Stimulated activated CD4-positive, alpha-beta T cell treated with anti-CD3 and anti-CD28 coated beads, Interleukin-4, amount 100 ng/mL, for 1 hour (primary cell): ENCODE data around the gene ZNF609.

Experiments used
- DNase-seq: peaks from one replicate; pipeline ENCODE4 v3.0.0-alpha.2; 2020

Gene ZNF609

DNA sequence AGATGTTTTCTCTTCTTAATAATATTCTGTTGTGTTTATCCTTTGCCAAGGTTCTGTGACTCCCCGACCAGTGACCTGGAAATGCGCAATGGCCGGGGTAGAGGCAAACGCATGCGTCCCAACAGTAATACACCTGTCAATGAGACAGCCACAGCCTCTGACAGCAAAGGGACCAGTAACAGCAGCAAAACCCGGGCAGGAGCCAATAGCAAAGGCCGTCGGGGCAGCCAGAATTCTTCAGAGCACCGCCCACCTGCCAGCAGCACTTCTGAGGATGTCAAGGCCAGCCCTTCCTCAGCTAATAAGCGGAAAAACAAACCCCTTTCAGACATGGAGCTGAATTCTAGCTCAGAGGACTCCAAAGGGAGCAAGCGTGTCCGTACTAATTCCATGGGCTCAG lies 213.5 kb downstream of the ZNF609 start:
- no peak for DNase-seq

DNA sequence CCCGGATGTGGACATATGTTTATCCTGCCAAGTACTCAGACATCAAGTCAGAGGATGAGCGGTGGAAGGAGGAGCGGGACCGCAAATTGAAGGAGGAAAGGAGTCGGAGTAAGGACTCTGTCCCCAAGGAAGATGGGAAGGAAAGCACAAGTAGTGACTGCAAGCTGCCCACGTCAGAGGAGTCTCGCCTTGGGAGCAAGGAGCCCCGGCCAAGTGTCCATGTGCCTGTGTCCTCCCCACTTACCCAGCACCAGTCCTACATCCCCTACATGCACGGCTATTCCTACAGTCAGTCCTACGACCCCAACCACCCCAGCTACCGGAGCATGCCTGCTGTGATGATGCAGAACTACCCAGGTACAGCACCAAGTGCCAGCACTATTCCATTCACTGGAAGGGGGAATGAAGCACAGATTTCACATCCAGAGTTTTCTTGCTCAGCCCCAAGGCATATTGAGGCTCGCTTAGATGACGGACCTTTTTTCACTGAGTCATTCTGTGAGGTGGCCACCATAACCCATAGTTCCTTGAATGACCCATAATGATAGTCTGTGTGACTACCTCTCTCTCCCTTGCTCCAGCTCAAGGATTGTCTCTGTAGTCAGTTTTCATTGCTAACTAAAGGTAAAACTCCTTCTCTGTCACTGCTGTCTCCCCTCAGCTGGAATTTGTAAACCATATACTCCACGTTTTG lies 217.9 kb downstream of the ZNF609 start:
- no peak for DNase-seq

DNA sequence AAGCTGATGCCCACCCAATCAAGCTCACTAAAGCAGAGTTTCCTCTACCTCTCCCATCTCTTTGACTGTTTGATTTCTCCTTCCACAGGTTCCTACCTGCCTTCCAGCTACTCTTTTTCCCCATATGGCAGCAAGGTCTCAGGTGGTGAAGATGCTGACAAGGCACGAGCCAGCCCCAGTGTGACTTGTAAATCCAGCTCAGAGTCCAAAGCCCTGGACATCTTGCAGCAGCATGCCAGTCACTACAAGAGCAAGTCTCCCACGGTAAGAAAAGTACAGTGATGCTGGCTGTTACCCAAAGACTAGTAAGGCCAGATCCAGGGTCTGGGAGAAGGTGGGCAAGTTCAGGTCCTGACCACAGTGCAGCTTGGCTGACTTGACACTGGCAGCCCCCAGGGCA lies 219.7 kb downstream of the ZNF609 start:
- no peak for DNase-seq

DNA sequence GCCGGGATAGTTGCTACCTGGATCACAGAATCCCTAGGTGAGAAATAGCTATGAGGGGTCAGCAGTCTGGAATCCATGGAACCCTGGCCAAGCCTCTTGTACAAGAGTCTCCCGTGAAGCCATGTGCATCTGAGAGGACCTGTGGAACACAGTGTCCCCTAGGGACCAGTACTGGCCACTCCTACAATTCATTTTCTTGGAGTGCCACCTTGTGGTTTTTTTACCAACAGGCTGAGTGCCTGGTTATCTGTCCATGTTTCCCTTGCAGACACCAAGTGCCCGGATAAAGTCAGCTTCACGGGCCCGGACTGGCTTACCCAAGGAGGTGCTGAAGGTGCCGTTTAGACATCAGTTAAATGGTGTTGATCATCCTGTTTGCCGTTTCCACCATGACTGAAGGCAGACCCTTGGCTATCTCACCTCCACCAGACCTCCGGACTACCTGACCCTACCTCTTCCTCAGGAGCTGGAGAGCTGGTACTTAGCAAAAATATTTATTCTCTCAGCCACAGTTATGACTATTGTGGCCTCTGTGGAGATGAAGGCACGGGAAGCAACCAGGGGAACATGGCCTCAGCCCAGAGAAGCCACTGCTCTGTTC lies 221.1 kb downstream of the ZNF609 start:
- DNase-seq = no peak

DNA sequence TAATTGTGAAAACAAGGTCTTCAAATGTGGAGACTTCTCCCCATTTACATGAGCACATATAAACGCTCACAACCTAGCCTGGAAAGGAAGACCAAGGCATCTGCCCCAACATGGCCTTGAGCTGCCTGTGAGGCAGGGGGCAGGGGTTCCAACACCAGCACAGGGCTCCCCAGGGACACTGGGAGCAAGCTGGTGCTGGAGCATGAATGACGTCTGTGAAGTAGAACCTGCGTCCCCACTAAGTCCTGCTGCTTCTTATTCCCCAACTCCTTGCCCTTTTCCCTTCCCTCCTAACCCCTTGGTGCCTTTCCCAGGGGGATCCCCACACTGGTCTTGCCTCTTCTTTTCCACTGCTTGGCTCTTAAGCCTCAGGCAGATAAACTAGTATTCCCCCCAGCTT lies 221.9 kb downstream of the ZNF609 start:
- no peak for DNase-seq

DNA sequence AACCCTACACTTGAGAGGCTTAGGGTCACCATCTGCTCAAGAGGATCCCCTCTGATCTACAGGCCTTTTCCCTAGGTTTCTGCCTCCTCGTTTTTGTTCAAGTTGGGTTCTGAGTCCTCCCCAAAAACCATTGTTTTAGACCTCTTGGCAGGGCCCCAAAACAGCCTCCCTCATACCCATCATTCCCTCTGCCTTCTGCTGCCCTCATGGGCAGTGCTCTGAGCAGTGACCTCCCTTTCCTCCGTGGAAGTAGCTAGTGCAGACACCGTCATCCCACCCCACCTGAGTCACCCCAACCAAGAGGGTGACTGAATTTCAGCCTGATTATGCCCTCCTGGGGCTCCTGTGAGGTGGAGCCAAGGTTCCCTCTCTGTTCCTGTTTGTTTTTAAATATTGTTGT lies 223.0 kb downstream of the ZNF609 start:
- DNase-seq = no peak

DNA sequence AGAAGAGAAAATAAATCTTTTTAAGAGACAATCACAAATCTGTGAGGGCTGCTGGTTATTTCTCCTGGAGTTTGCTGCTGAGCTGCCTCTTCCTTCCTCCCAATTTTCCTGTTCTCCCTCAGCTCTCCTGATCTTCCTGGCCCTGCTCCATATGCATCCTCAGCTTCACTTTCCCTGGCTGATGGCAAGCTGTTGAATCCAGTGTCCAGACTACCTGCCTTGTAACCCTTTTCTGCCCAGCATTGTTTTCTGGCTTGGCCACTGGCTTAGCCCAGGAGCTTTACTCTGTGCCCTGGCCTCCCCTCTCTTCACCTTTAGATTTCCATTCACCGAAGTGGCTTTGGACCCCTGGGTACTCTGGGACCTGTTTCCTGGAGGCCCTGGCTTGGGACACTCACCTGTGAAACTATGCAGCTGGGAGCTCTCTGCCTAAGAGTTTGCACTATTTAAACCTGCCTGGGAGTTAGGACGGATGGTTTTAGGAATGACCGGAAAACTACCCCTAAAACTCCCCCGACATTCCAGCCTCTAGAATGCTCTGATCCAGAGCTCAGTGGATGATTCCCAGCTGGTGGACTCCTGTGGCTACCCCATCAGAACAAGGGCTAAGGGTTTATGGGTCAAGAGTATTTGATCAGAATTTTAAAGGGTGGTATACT lies 225.0 kb downstream of the ZNF609 start:
- no peak for DNase-seq

DNA sequence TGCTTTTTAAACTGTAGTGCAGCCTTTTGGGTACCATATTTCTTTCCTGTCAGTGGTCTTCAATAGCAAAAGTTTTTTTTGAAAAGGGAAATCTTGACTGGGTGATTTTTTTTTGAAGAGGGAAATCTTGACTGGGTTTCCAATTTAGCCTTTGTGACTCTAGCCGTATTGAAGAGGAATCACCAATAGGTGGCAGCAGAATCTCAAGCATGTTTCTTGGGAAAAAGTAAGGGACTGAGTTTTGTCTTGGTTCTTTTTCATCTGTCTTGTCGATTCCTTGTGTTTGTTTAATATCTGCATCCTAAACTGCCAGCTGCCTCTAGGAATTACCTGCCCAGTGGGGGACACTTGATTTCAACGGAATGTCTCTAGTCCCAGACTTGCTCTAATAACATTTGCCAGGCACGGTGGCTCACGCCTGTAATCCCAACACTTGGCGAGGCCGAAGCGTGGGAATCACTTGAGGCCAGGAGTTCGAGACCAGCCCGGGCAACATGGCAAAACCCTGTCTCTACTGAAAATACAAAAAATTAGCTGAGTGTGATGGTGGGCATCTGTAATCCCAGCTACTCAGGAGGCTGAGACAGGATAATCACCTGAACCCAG lies 225.9 kb downstream of the ZNF609 start:
- DNase-seq = no peak

DNA sequence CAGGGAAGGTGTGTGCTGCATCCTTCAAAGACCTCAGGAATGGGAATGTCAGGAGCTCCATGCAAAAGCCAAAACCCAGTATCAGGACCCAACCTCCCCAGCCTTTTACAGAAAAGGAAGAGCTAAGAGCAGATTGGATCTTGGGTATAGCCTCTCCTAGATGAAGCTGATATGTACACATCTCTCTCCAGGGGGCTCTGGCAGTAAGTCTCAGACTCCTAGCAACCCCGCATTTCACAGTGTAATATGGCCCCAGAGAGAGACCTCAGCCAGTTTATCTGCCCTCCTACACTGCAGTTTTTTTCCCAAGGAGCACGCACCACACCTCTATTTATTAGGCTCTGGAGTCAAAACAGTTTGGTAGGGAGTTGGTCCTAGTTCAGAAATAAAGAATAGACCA lies 226.8 kb downstream of the ZNF609 start:
- DNase-seq = no peak

DNA sequence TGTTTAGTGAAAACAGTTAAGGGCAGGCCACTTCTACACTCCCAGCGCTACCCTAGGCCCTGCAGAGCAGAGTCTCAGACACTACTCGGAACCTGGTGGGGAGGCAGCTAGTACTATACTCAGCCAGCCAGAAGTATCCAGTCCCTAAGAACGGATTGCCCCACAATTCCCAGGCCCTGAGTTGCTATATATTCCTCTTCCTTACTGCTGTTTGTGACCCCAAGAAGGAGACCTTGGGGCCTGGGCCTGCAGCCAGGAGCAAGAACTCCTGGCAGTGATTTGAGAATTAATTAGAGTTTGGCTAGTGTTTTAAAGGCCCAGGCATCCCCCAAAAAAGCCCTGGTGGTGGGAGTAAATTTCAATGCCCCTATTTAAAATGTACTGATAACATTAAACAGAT lies 227.3 kb downstream of the ZNF609 start:
- no peak for DNase-seq

DNA sequence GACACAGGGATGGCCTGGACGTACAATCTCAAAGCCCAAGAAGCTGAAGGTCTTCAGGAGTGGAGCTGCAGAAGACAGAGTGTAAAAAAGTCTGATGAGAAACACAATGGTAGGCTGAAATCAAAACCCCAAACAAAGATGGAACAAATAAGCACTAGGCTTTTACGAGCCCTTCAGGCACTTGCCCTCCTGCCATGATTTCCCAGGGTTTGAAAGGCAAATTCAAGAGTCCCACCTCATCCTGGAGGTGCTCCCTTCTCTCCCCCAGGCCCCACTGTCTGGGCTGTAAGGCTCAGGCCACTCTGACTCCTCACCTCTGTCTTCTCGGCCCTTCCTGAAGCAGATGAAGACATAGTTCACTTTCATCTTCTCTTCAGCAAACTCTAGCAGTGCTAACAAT lies 228.4 kb downstream of the ZNF609 start:
- no peak for DNase-seq

DNA sequence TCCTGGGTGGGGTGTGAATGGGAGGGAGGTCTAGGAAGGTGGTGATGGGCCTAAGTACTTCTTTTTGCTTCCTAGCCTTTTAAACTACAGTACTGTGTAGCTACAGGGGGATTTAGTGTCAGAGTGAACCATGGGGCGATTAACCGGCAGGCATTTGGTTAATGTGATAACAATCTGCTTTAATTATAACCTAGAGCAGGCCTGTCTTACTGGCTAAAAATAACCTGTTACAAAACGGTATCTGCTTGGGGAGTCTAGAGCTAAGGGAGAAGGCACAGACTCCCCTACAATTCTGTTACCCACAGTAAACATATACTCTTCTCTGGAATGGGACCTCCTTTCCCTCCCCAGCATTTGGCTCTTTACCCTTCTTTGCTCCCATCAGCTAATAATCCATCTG lies 229.6 kb downstream of the ZNF609 start:
- no peak for DNase-seq

DNA sequence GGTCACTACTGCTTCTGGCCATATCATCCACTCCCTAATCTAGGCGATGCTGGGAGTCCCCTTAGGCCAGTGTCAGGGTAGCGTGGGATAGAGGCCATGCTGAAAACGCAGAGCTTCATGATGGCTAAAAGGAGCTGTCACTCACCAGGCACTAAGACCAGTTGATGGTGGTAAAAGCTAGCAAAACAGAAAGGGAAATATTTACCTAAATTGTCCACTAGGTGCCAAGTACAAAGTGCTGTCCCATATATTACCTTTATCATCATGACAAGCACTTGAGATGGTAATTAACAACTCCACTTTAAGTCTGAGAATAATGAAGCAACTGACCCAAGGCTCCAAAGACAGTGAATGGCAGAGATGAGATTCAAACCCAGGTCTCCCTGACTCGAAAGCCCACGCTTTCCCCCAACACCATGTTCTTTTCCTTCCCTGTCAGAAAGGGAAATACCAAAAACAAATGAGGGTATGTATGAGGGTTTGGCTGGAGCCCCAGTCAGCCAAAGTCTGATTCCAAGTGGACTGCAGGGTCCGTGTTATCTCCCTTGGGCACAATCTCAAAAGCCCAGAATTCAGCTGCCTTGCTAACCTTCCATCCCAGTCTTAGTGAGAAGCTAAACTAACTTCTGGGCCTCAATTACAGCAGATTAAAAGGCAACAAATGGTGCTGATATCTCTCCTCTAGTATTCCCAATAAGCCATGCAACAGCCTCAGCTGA lies 230.4 kb downstream of the ZNF609 start:
- no peak for DNase-seq

DNA sequence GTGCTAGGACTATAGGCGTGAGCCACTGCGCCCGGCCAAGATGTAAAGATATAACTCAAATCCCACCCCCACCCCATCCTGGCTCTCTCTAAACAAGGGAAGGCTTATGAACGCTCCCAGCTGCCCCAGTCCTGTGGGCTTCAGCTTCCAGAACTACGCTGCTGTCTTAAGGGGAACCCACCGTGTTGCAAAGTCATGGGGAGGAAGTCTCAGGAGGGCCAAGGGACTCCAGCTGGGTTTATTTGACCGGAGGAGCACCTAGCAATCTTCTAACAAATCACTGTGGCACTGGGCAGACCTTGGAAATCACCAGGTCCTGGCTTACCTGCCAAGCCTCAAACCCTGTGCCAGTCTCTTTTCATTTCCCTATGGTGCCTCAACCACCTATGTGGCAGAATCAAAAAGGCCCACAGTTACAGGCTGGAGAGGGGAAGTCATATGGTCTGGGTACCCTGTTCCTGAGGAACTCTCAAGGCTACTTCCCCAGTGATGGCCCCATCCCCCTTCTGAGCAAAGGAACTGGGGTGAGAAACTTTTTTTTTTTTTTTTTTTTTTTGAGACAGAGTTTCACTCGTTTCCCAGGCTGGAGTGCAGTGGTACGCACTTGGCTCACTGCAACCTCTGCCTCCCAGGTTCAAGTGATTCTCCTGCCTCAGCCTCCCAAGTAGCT lies 231.7 kb downstream of the ZNF609 start:
- no peak for DNase-seq

DNA sequence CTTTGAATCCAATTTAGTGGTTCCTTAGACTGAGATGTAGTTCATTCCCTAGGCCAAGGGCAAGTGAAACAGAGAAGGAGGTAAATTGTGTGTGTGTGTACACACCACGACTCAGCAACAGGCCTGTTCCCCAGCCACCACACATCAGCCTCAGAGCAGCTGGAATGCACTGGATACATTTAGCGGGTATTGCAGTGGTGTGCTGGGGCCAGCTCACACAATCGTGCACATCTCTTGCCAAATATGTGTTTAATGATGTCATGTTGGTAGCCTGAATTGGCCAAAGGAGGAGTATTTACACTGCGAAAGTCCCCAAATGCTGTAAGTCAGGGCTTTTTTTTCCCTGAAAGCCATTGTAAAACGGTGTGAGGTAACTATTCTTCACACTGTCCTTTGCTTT lies 232.8 kb downstream of the ZNF609 start:
- no peak for DNase-seq

DNA sequence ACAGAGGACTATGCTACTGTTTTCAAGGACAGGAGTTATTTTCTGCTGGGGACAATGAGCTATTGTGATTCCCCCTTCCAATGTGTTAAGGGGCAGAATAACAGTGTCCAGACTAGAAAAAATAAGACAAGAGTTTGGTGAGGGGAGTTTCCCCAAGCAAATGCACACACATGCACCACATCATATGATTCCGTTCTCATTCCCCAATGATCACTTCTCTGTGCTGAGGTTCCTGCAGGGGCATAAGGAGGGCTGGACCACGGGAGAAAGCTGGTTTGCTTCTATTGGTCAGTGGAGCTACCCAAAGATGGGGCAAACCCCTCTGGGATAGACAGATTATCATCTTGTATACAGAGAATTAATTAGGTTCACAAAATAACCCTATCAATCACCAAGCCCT lies 234.4 kb downstream of the ZNF609 start:
- DNase-seq = no peak

DNA sequence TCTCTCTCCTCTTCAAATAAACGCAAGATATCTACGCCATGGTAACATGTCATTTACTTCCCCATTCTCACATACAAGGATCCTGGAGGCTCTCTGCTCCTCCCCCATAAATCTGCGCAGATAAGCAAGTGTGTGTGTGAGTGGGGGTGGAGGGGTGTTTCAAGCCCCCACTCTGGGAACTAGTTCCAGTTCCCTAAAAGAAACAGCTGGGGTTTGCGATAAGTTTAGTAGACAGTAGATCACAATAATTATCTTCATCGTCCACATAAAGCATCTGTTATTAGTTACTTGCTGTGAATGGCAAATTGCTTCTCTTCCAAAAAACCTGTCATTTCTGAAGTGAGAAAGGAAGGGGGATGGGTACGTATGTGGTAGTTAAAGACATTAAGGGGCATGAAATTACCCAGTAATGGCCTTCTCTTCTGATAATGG lies 235.2 kb downstream of the ZNF609 start:
- no peak for DNase-seq

DNA sequence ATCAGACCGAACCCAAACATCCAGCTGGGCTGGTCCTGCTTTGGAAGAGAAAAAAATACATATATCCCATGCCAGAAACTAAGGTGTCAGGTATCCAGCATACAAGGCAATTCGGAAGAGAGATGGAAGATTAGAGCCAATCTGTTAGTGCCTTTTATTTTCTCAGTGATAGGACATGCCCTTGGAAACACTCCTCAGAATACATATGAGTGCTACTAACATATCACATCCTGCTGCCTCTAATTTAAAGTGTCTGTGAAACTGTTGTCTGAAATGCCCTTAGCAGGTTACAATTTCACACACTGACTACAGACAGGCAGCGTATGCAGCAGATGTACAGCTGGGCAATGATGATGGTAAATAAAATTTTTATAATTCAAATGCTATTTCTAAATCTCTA lies 236.1 kb downstream of the ZNF609 start:
- no peak for DNase-seq

DNA sequence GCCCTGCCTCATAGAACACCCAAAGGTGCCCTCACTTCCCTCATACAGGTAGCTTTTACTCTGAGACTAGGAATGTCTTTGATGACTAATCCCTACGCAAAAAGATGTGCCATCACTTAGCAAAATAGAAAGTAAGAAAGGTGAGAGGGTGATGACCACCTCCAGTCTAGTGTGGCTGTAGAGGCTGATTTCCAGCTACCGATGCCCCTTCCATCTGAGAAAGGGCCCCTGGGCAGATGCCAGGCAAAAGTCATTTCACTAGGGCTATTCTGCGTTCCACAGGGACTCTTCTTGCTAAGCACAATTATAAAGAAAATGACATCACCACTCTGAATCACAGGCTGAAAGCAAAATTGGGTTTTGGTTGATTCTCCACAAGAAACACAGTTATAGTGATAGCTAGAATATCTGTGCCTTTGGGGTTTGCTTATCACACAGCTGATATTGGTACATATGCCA lies 237.6 kb downstream of the ZNF609 start:
- peak; percentile 24 for DNase-seq

DNA sequence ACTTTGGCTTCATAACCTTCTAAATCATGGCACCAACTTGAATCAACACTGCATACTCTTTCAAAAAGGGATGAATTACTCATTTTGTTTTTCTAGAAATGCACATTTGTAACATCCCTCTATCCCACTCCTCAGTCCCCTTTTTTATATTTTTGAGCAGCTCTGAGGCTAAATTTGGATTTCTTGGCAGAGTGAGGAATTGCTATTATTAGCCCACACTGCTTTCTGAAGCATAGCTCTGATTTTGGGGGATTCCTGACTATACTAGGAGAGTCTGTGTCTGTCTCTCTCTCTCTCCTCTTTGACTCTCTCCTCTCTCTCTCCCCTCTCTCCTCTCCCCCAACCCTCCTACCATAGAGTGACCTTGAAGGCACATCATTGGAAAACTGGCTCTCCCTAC lies 238.4 kb downstream of the ZNF609 start:
- no peak for DNase-seq

DNA sequence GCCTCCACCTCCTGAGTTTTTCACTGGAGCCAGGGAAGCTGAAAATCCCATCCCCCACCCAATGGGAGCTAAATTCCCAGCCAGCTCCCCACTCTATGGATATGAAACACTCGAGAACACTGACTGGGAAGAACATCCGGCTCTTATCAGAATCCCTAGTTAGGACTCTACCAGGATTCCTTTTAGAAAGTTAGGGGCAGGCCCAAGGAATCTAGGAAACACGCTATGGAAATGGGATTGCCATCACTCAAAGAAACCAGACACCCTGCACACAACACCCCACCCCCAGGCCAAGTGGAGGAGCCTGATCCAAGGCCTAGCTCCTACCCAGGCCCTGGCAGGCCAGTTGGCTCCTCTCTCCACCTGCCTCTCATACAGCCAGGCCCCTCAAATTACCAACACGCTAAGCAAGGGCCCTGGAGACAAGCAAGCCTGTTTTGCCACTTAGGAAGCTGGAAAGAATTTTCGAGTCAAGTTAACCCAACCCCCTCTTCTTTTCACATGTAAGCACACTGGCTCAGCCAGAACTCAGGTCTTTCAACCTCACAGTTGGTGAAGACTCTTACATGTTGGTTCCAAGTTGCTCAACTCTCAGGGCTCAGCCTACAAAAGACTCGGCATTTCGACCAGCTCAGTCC lies 239.5 kb downstream of the ZNF609 start:
- DNase-seq = no peak

DNA sequence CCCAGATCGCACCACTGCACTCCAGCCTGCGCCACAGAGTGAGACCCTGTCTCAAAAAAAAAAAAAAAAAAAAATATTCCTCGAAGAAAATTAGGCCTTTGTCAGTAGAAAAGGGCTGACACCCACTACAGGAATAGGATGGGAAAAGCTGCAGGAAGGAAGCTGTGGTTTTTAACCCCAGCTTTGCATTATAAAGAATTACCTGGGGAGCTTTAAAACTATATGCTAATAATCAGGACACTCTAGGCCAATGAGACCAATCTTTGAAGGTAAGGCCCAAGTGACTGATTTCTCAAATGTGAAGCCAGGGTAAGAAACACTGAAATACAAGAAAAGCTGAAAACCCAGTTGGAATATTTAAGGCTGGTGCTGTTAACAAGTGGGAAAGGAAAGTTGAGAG lies 240.7 kb downstream of the ZNF609 start:
- DNase-seq = no peak
